H1 (cell line): ENCODE results near the gene XCL1. TPM values are rescaled to one million over a fixed set of nuclear protein-coding genes. Genes with fewer than 3 reads are reported as not detected.

Source experiments
- CEBPB ChIP-seq: IDR thresholded peaks from 2 replicates; pipeline ENCODE4 v1.6.1; 2012; ENCODE audit warnings: low read depth, low read length
- JUN ChIP-seq: IDR thresholded peaks from 2 replicates; pipeline ENCODE4 v1.6.1; 2011; ENCODE audit warnings: low read depth, mild to moderate bottlenecking, improper control_type of control experiment, low read length
- JUND ChIP-seq: IDR thresholded peaks from 2 replicates; pipeline ENCODE4 v1.6.1; 2011; ENCODE audit warnings: mild to moderate bottlenecking, improper control_type of control experiment, low read length
- KDM5A ChIP-seq: fragments of 200-600 bp; IDR thresholded peaks from 2 replicates; pipeline ENCODE4 v1.7.1; 2012; ENCODE audit warnings: mild to moderate bottlenecking, low read length, inconsistent platforms, mixed read lengths
- RBBP5 ChIP-seq: IDR thresholded peaks from 2 replicates; pipeline ENCODE4 v1.7.1; 2012; ENCODE audit warnings: low read depth, mild to moderate bottlenecking, inconsistent platforms, low read length, moderate library complexity, borderline replicate concordance
- SAP30 ChIP-seq: fragments of 300-600 bp; sonication (generic); IDR thresholded peaks from 2 replicates; pipeline ENCODE4 v1.7.1; 2012; ENCODE audit warnings: low read length, moderate library complexity, mild to moderate bottlenecking, inconsistent platforms; ENCODE audit not compliant: insufficient read depth, insufficient replicate concordance
- SUZ12 ChIP-seq: fragments of 200-600 bp; sonication (generic); IDR thresholded peaks from 2 replicates; pipeline ENCODE4 v1.6.1; 2012; ENCODE audit warnings: mild to moderate bottlenecking, inconsistent platforms, low read length, moderate library complexity, mixed read lengths
- TBP ChIP-seq: IDR thresholded peaks from 2 replicates; pipeline ENCODE4 v1.6.1; 2011; ENCODE audit warnings: low read depth, low read length, improper control_type of control experiment
- TCF12 ChIP-seq: IDR thresholded peaks from 2 replicates; pipeline ENCODE4 v1.6.1; 2011; ENCODE audit warnings: low read depth, mild to moderate bottlenecking, low read length
- polyA plus RNA-seq, 7 experiments: library from polyadenylated mRNA; depleted of rRNA in 3 of 7; stranded (reverse) in 5 of 7; unstranded in 2 of 7; fragments of >200 nt in 5 of 7; fragments of 200-250 nt in 2 of 7; gene quantifications; 1 replicate in 5 of 7; 2 replicates in 1 of 7; 4 replicates in 1 of 7; pipeline versions ENCODE4 v1.2.1 to v1.2.3, GENCODE V29; 2011 to 2013; ENCODE audit warnings: missing spikeins in 2 of 7, mixed read lengths in 2 of 7
- total RNA-seq: library from RNA; stranded (reverse); fragmentation: NEBNext Ultra II Directional; extraction: Animal tissue kit (Norgen Biotek cat#: 25700); gene quantifications from 2 replicates; pipeline ENCODE4 v1.2.1, GENCODE V29; 2021
- TF ChIP-seq, protein P1 (sequence below): fragments of 300-600 bp; sonication (generic); IDR thresholded peaks from 2 replicates; pipeline ENCODE4 v1.7.1; 2012; ENCODE audit warnings: low read length, moderate library complexity, mild to moderate bottlenecking, inconsistent platforms; ENCODE audit not compliant: insufficient replicate concordance
- TF ChIP-seq, protein P2 (sequence below): IDR thresholded peaks from 2 replicates; pipeline ENCODE4 v1.6.1; 2012; ENCODE audit warnings: low read length, inconsistent platforms

The XCL1 gene
- total and polyA plus RNA-seq, 2 of the 8 experiments (the other 6 are each of a cell fraction or from before 2014, with no cell fraction given), result 0.39 to 0.63 TPM

DNA sequence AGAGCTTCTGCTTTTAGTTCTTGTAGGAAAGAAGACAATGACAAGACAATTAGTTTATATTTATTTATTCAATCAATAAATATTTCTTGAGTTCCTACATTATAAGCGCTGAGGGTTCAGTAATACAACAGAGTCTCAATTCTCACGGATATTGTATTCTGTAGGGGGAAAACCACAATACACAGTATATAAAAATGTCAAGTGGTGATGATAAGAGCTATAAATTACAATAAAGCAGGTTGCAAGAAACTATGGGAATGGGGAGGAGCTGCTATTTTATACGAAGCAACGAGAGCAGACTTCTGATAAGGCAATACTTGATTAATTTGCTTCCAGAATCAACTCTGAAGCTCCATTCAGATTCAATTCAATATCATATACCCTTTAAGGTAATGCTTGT is 10.6 kb upstream of the XCL1 start (continued):
- TF ChIP-seq, protein P1, sequence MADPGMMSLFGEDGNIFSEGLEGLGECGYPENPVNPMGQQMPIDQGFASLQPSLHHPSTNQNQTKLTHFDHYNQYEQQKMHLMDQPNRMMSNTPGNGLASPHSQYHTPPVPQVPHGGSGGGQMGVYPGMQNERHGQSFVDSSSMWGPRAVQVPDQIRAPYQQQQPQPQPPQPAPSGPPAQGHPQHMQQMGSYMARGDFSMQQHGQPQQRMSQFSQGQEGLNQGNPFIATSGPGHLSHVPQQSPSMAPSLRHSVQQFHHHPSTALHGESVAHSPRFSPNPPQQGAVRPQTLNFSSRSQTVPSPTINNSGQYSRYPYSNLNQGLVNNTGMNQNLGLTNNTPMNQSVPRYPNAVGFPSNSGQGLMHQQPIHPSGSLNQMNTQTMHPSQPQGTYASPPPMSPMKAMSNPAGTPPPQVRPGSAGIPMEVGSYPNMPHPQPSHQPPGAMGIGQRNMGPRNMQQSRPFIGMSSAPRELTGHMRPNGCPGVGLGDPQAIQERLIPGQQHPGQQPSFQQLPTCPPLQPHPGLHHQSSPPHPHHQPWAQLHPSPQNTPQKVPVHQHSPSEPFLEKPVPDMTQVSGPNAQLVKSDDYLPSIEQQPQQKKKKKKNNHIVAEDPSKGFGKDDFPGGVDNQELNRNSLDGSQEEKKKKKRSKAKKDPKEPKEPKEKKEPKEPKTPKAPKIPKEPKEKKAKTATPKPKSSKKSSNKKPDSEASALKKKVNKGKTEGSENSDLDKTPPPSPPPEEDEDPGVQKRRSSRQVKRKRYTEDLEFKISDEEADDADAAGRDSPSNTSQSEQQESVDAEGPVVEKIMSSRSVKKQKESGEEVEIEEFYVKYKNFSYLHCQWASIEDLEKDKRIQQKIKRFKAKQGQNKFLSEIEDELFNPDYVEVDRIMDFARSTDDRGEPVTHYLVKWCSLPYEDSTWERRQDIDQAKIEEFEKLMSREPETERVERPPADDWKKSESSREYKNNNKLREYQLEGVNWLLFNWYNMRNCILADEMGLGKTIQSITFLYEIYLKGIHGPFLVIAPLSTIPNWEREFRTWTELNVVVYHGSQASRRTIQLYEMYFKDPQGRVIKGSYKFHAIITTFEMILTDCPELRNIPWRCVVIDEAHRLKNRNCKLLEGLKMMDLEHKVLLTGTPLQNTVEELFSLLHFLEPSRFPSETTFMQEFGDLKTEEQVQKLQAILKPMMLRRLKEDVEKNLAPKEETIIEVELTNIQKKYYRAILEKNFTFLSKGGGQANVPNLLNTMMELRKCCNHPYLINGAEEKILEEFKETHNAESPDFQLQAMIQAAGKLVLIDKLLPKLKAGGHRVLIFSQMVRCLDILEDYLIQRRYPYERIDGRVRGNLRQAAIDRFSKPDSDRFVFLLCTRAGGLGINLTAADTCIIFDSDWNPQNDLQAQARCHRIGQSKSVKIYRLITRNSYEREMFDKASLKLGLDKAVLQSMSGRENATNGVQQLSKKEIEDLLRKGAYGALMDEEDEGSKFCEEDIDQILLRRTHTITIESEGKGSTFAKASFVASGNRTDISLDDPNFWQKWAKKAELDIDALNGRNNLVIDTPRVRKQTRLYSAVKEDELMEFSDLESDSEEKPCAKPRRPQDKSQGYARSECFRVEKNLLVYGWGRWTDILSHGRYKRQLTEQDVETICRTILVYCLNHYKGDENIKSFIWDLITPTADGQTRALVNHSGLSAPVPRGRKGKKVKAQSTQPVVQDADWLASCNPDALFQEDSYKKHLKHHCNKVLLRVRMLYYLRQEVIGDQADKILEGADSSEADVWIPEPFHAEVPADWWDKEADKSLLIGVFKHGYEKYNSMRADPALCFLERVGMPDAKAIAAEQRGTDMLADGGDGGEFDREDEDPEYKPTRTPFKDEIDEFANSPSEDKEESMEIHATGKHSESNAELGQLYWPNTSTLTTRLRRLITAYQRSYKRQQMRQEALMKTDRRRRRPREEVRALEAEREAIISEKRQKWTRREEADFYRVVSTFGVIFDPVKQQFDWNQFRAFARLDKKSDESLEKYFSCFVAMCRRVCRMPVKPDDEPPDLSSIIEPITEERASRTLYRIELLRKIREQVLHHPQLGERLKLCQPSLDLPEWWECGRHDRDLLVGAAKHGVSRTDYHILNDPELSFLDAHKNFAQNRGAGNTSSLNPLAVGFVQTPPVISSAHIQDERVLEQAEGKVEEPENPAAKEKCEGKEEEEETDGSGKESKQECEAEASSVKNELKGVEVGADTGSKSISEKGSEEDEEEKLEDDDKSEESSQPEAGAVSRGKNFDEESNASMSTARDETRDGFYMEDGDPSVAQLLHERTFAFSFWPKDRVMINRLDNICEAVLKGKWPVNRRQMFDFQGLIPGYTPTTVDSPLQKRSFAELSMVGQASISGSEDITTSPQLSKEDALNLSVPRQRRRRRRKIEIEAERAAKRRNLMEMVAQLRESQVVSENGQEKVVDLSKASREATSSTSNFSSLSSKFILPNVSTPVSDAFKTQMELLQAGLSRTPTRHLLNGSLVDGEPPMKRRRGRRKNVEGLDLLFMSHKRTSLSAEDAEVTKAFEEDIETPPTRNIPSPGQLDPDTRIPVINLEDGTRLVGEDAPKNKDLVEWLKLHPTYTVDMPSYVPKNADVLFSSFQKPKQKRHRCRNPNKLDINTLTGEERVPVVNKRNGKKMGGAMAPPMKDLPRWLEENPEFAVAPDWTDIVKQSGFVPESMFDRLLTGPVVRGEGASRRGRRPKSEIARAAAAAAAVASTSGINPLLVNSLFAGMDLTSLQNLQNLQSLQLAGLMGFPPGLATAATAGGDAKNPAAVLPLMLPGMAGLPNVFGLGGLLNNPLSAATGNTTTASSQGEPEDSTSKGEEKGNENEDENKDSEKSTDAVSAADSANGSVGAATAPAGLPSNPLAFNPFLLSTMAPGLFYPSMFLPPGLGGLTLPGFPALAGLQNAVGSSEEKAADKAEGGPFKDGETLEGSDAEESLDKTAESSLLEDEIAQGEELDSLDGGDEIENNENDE, result no peak
- no peak for TF ChIP-seq TBP
- TF ChIP-seq, protein P2, sequence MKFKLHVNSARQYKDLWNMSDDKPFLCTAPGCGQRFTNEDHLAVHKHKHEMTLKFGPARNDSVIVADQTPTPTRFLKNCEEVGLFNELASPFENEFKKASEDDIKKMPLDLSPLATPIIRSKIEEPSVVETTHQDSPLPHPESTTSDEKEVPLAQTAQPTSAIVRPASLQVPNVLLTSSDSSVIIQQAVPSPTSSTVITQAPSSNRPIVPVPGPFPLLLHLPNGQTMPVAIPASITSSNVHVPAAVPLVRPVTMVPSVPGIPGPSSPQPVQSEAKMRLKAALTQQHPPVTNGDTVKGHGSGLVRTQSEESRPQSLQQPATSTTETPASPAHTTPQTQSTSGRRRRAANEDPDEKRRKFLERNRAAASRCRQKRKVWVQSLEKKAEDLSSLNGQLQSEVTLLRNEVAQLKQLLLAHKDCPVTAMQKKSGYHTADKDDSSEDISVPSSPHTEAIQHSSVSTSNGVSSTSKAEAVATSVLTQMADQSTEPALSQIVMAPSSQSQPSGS, result no peak
- no peak for TF ChIP-seq JUND
- no peak for TF ChIP-seq CEBPB
- TF ChIP-seq SUZ12, result no peak
- no peak for TF ChIP-seq KDM5A
- no peak for TF ChIP-seq TCF12
- no peak for TF ChIP-seq JUN
- TF ChIP-seq RBBP5, result no peak
- TF ChIP-seq SAP30, result no peak
